GM21515 (cell line): ENCODE results near the gene ELOVL1.
A peak's percentile ranks its signal among the peaks of the same experiment; 100 is the strongest.

Experiments
- ATAC-seq: cut with Tn5 transposase; IDR thresholded peaks from one replicate; pipeline ENCODE4 v1.9.1; 2021; ENCODE audit not compliant: unreplicated experiment

Gene ELOVL1

GRCh38 chr1:43358121-43358745, 9.6 kb downstream of the ELOVL1 start:
- ATAC-seq = no peak

- no peak for ATAC-seq
Measured at GRCh38 chr1:43357251-43357650, 10.6 kb downstream of the ELOVL1 start.

GRCh38 chr1:43354936-43355335, 12.9 kb downstream of the ELOVL1 start:
- ATAC-seq = no peak

DNA sequence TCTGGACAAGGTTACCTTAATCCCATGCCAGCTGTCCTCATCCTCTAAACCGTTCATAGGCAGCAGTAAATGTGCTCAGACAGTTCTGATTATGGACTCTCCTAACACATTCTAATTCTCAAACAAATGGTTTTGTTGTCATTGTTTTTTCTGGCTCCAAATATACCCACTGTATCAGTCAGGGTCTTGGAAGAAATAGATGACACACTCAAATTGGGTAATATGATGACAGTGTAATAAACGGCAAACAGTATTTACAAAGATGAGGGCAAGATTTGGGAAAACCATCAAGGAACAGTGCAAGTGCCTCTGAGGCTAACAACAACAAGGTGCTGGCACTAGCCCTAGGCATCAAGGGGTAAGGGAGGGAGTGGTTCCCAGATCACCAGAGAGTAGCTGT, 13.3 kb downstream of the ELOVL1 start:
- no peak for ATAC-seq

DNA sequence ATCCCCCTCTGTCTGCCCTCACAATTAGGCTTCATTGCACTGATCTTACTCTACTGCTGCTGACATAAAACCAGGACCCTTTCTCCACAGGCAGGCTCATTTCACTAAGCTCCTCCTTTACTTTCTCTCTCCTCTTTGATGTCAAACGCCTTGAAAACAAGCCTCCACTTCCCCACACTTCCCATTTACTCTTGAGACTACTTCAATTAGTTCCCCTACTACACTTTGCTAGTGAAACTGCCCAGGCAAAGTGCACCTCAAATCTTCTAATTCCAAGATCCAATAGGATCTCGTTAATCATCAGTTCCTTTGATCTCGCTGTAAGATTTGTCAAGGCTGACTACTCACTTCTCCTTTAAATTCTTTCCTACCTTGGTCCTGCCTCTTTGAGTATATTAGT, 14.9 kb downstream of the ELOVL1 start:
- no peak for ATAC-seq

GRCh38 chr1:43352351-43352705, 15.5 kb downstream of the ELOVL1 start:
- no peak for ATAC-seq

GRCh38 chr1:43351421-43352350, 16.1 kb downstream of the ELOVL1 start:
- ATAC-seq = no peak

DNA sequence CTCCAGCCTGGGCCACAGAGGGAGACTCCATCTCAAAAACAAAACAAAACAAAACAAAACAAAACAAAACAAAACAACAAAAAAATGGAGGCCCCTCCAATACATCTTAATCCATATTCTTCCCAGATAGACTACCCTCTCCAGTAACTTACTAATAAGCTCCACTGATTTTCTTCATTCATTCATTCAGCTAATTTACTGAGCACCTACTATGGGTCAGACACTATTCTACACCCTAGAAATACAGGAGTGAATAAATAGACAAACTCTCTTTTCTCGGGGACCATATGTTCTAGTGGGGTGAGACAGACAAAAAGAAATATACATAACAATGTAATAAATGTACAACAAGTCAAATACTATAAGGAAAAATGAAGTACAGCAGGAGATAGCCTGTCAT, 16.8 kb downstream of the ELOVL1 start:
- no peak for ATAC-seq

DNA sequence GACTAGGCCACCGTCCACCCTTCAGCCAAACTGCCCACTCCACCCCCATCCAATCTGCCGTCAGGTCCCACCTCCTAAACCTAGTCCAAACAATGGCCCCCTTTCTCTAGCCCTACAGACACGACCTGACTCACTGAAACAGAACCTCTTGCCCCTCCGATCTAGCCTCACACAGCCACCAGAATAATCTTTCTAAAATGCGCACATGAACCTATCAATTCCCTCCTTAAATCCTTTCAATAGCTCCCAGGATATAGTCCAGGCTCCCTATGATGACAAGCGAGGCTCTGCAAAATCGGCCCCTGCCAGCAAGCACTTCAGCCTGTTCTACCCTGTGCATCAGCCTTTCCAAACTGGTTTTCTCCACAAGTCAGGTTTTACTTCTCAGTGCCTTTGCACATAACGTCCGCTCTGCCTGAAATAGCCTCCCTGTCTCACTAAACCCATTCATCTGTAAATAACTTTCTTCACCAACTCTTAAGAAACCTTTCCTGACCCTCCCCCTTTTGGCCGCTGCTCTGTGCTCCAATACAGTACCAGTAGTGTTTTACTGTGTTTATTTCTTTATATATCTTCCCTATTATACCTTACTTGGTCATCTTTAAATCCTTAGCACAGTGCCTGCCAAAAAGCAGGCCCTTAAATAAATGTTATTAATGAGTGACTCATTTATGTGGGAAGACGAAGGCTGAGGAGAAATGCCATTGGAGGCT, 18.1 kb downstream of the ELOVL1 start:
- no peak for ATAC-seq

DNA sequence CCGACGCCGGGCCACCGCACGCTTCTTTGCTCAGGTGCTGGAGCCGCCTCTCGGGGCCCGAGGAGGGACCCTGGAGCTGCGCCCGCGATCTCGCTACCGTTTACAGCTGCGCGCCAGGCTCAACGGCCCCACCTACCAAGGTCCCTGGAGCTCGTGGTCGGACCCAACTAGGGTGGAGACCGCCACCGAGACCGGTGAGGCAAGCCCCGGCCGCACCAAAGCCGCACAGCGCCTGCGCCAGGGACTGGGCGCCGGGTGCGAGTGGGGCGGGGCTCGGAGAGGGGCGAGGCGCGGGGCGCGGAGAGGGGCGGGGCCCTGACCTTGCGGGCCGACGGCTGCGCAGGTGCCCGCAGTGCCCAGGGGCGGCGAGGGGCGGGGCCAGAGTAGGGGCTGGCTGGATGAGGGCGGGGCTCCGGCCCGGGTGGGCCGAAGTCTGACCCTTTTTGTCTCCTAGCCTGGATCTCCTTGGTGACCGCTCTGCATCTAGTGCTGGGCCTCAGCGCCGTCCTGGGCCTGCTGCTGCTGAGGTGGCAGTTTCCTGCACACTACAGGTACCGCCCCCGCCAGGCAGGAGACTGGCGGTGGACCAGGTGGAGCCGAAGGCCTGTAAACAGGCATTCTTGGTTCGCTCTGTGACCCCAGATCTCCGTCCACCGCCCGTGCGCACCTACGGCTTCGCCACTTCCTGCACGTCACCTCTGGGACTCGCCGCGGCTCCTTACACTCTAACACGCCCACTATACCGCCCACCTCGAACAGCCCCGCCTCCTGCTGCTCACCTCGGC, 18.8 kb downstream of the ELOVL1 start:
- ATAC-seq = peak; percentile 60

GRCh38 chr1:43348343-43348808, 19.4 kb downstream of the ELOVL1 start:
- no peak for ATAC-seq

GRCh38 chr1:43346636-43347035, 21.2 kb downstream of the ELOVL1 start:
- no peak for ATAC-seq

GRCh38 chr1:43345120-43345519, 22.7 kb downstream of the ELOVL1 start:
- ATAC-seq = no peak

DNA sequence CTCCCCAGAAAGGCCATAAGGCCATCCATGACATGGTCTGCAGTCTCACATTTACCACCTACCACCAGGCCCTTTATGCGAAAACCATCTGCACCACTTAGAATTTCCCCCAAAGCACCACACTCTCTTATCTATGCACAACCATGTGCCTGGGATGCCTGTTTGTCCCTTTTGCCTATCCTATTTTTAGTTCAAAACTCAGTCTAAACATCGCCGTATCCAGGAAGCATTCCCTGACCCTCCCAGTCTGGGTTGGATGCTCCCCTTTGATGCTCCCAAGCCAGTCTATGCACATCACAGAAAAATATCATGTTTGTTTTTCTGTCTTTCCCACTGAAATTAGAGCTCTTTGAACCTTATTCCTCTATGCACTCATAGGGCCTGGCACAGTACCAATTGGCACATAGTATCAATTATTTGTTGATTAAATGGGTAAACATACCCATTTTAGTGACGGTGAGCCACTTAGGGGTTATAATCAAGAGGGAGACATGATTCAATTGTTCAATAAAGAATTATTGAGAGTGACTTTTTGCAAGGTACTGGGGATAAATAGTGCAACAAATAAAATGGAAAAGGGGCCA, 23.5 kb downstream of the ELOVL1 start:
- ATAC-seq = no peak

DNA sequence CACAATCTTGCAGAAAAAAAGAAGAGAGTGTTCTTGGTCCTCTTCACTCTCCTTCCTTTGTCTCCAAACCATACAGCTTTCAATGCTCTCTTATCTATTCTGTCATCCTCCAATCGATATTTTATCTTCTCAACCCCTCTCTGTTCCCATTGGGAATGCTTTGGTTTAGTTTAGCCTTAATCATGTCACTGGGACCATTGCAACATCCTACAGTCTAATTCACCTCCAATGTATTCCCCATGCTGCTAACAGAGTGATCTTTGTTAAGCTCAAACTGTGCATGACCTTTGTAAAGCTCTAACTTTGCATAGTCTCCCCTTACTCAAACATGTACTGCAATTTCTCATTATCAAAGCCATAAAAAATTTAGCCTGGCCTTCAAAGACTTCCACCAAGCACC, 27.3 kb downstream of the ELOVL1 start:
- ATAC-seq = no peak

DNA sequence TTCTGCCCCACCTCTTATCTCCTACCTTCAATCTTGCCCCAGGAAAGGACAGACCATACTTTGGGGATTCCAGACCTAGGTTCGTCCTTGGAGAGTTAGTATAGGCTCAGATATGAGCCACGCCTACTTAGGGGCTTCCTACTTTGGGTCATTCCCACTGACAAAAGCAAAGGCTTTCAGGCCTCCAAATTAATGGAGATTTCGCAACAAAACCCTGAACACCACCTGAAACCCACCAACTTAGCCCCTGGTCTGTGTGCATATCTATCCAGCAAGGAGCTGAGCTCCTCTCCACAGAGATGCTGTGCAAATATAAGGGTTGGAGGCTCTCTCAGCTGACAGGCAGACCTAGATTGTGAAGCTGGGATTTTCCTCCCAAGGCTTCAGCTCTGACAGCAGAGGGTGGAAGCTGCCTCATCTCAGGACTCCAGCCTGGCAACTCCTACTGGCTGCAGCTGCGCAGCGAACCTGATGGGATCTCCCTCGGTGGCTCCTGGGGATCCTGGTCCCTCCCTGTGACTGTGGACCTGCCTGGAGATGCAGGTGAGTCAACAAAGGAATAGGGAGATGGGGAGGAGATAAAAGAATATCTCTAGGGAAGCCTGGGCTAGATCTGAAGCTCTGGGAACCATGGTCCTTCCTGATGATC, 28.1 kb downstream of the ELOVL1 start:
- no peak for ATAC-seq

GRCh38 chr1:43338001-43338400, 29.8 kb downstream of the ELOVL1 start:
- no peak for ATAC-seq

DNA sequence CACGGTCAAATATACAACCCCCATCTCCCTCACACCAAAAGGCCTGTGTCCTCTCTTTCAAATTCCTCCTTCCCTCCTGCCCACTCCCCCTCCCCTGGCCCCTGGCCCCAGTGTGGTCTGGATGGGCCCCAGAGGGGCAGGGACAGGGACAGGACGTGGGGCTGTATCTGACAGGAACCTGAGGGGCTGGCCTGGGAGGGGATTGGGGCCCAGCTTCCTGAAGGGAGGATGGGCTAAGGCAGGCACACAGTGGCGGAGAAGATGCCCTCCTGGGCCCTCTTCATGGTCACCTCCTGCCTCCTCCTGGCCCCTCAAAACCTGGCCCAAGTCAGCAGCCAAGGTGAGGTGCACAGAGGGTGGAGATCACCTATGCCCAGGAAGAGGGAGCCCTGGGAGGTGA, 30.2 kb downstream of the ELOVL1 start, which contains the start of gene MPL:
Gene MPL (plus strand): TSS at position 231 of the 400 bp plus-strand sequence. CDS start 31 bp downstream, at position 262.
- ATAC-seq = no peak

GRCh38 chr1:43334453-43335205, 33.2 kb downstream of the ELOVL1 start:
- ATAC-seq = no peak
